SK-N-SH treated with all-trans-retinoic acid at 6 μM for 48 hours (cell line): Measurements from ENCODE around the gene FRYL.

Source experiments
- ATAC-seq: fragments of 200-7000 bp; cut with Tn5 transposase; 3 replicates; pipeline ENCODE4 v1.9.1; 2020; ENCODE audit warnings: mild to moderate bottlenecking, moderate library complexity
- ARNTL ChIP-seq: fragments of 450-650 bp; formaldehyde crosslinking; IDR thresholded peaks from 2 replicates; pipeline ENCODE4 v1.5.0; 2020; ENCODE audit warnings: low read depth, mild to moderate bottlenecking, moderate library complexity, borderline replicate concordance
- BACH2 ChIP-seq: fragments of 250-450 bp; sonication (Bioruptor Pico); IDR thresholded peaks from 2 replicates; pipeline ENCODE4 v1.9.0; 2021; ENCODE audit warnings: mild to moderate bottlenecking, borderline replicate concordance
- CREB5 ChIP-seq: fragments of 250-450 bp; sonication (Bioruptor Pico); IDR thresholded peaks from 2 replicates; pipeline ENCODE4 v1.5.1; 2020; ENCODE audit warnings: low read depth, mild to moderate bottlenecking, moderate library complexity
- CSDC2 ChIP-seq: fragments of 250-450 bp; sonication (Bioruptor Pico); IDR thresholded peaks from 2 replicates; pipeline ENCODE4 v1.5.0; 2020; ENCODE audit warnings: mild to moderate bottlenecking, moderate library complexity
- CSRNP3 ChIP-seq: fragments of 250-450 bp; sonication (Bioruptor Pico); IDR thresholded peaks from 2 replicates; pipeline ENCODE4 v1.5.1; 2021; ENCODE audit warnings: mild to moderate bottlenecking, moderate library complexity
- ESRRG ChIP-seq: fragments of 250-450 bp; sonication (Bioruptor Pico); IDR thresholded peaks from 2 replicates; pipeline ENCODE4 v1.6.1; 2021; ENCODE audit warnings: mild to moderate bottlenecking
- GLIS3 ChIP-seq: fragments of 250-450 bp; sonication (Bioruptor Pico); IDR thresholded peaks from 2 replicates; pipeline ENCODE4 v1.5.0; 2020; ENCODE audit warnings: mild to moderate bottlenecking, moderate library complexity
- ISL1 ChIP-seq: fragments of 250-450 bp; sonication (Bioruptor Pico); IDR thresholded peaks from 2 replicates; pipeline ENCODE4 v2.1.2; 2022; ENCODE audit warnings: mild to moderate bottlenecking, moderate library complexity
- OSR1 ChIP-seq: fragments of 250-450 bp; sonication (Bioruptor Pico); IDR thresholded peaks from 2 replicates; pipeline ENCODE4 v1.8.0; 2022; ENCODE audit warnings: moderate library complexity, mild to moderate bottlenecking, inconsistent platforms
- PPARA ChIP-seq: fragments of 250-450 bp; sonication (Bioruptor Pico); IDR thresholded peaks from 2 replicates; pipeline ENCODE4 v1.5.0; 2020; ENCODE audit warnings: mild to moderate bottlenecking, borderline replicate concordance
- RARB ChIP-seq: fragments of 250-450 bp; sonication (Bioruptor Pico); IDR thresholded peaks from 2 replicates; pipeline ENCODE4 v1.8.0; 2021; ENCODE audit warnings: mild to moderate bottlenecking, moderate library complexity
- SNAI2 ChIP-seq: fragments of 250-450 bp; sonication (Bioruptor Pico); IDR thresholded peaks from 2 replicates; pipeline ENCODE4 v1.5.0; 2020; ENCODE audit warnings: mild to moderate bottlenecking, moderate library complexity
- TSHZ2 ChIP-seq: fragments of 250-450 bp; sonication (Bioruptor Pico); IDR thresholded peaks from 2 replicates; pipeline ENCODE4 v1.5.0; 2020; ENCODE audit warnings: mild to moderate bottlenecking, moderate library complexity
- ZC3H10 ChIP-seq: fragments of 250-450 bp; sonication (Bioruptor Pico); IDR thresholded peaks from 2 replicates; pipeline ENCODE4 v1.5.1; 2021; ENCODE audit warnings: mild to moderate bottlenecking, moderate library complexity
- ZFP3 ChIP-seq: fragments of 250-450 bp; sonication (Bioruptor Pico); IDR thresholded peaks from 2 replicates; pipeline ENCODE4 v1.5.0; 2020; ENCODE audit warnings: mild to moderate bottlenecking, moderate library complexity
- ZFP30 ChIP-seq: fragments of 450-650 bp; formaldehyde crosslinking; IDR thresholded peaks from 2 replicates; pipeline ENCODE4 v1.5.0; 2022; ENCODE audit warnings: mild to moderate bottlenecking, moderate library complexity
- ZNF70 ChIP-seq: fragments of 450-650 bp; formaldehyde crosslinking; IDR thresholded peaks from 2 replicates; pipeline ENCODE4 v1.5.0; 2020; ENCODE audit warnings: mild to moderate bottlenecking, moderate library complexity
- TF ChIP-seq, protein P1 (sequence below): fragments of 250-450 bp; sonication (Bioruptor Pico); IDR thresholded peaks from 2 replicates; pipeline ENCODE4 v1.8.0; 2020; ENCODE audit warnings: mild to moderate bottlenecking, moderate library complexity, borderline replicate concordance
- TF ChIP-seq, protein P2 (sequence below): fragments of 250-450 bp; sonication (Bioruptor Pico); IDR thresholded peaks from 2 replicates; pipeline ENCODE4 v1.8.0; 2021; ENCODE audit warnings: low read depth, mild to moderate bottlenecking, moderate library complexity, borderline replicate concordance

The FRYL gene

DNA sequence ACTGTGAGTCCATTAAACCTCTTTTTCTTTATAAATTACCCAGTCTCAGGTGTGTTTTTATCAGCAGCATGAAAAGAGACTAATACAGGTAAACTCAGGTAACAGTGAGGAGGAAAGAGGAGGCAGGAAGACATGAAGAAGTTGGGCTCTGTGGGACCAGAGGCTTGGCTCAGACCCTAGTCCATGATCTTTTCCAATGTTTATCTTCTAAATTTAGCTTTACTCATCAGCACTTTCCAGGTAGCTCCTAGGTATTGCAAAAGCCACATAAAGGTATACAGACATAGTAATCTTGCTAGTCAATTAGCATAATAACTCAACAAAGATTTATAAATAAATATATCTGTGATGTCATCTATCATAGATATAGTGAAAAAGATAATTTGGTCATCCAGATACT, 11.2 kb upstream of the FRYL start:
- TF ChIP-seq CREB5 (CRISPR knock-in tag): no peak
- TF ChIP-seq, protein P1, sequence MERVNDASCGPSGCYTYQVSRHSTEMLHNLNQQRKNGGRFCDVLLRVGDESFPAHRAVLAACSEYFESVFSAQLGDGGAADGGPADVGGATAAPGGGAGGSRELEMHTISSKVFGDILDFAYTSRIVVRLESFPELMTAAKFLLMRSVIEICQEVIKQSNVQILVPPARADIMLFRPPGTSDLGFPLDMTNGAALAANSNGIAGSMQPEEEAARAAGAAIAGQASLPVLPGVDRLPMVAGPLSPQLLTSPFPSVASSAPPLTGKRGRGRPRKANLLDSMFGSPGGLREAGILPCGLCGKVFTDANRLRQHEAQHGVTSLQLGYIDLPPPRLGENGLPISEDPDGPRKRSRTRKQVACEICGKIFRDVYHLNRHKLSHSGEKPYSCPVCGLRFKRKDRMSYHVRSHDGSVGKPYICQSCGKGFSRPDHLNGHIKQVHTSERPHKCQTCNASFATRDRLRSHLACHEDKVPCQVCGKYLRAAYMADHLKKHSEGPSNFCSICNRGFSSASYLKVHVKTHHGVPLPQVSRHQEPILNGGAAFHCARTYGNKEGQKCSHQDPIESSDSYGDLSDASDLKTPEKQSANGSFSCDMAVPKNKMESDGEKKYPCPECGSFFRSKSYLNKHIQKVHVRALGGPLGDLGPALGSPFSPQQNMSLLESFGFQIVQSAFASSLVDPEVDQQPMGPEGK (CRISPR knock-in tag): no peak
- no peak for TF ChIP-seq CSRNP3 (CRISPR knock-in tag)
- TF ChIP-seq ZFP3 (CRISPR knock-in tag): no peak
- no peak for TF ChIP-seq ARNTL
- no peak for TF ChIP-seq ZC3H10 (CRISPR knock-in tag)
- TF ChIP-seq PPARA (CRISPR knock-in tag): no peak
- TF ChIP-seq CSDC2: no peak
- TF ChIP-seq ESRRG (CRISPR knock-in tag): no peak
- no peak for ATAC-seq

DNA sequence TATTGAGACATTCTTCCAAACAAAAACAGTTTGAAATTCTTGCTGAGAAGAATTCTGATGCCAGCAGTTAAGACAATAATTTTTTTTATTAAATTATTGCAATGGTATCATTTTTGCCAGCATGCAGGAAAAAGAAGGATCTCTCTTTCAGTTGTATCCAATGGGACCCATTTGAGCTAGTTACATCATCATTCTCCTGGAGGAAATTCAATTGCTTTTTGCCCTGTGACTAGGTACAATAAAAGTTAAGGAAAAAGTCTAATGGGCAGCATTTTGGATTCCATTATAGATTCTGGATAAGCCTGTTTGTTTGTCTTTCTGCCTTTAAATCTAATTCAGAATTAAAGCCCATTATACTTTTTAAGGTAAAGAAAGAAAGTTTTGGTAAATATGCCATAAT, 10.5 kb upstream of the FRYL start:
- no peak for ATAC-seq
- no peak for TF ChIP-seq ESRRG (CRISPR knock-in tag)

GRCh38 chr4:48787056-48787455, 7.0 kb upstream of the FRYL start:
- TF ChIP-seq, protein P1 (CRISPR knock-in tag): no peak
- no peak for TF ChIP-seq CREB5 (CRISPR knock-in tag)
- TF ChIP-seq BACH2 (CRISPR knock-in tag): no peak
- no peak for TF ChIP-seq ZFP3 (CRISPR knock-in tag)
- no peak for TF ChIP-seq ARNTL
- TF ChIP-seq OSR1 (CRISPR knock-in tag): no peak
- TF ChIP-seq GLIS3: no peak
- no peak for TF ChIP-seq ZNF70 (CRISPR knock-in tag)
- TF ChIP-seq ZFP30 (CRISPR knock-in tag): no peak
- no peak for TF ChIP-seq TSHZ2 (CRISPR knock-in tag)
- TF ChIP-seq SNAI2: no peak
- TF ChIP-seq RARB (CRISPR knock-in tag): no peak
- no peak for TF ChIP-seq CSRNP3 (CRISPR knock-in tag)
- TF ChIP-seq ISL1 (CRISPR knock-in tag): no peak
- TF ChIP-seq, protein P2, sequence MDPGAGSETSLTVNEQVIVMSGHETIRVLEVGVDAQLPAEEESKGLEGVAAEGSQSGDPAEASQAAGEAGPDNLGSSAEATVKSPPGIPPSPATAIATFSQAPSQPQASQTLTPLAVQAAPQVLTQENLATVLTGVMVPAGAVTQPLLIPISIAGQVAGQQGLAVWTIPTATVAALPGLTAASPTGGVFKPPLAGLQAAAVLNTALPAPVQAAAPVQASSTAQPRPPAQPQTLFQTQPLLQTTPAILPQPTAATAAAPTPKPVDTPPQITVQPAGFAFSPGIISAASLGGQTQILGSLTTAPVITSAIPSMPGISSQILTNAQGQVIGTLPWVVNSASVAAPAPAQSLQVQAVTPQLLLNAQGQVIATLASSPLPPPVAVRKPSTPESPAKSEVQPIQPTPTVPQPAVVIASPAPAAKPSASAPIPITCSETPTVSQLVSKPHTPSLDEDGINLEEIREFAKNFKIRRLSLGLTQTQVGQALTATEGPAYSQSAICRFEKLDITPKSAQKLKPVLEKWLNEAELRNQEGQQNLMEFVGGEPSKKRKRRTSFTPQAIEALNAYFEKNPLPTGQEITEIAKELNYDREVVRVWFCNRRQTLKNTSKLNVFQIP (CRISPR knock-in tag): no peak
- TF ChIP-seq PPARA (CRISPR knock-in tag): no peak
- no peak for TF ChIP-seq ESRRG (CRISPR knock-in tag)

More at GRCh38 chr4:48787056-48787455, 7.0 kb upstream of the FRYL start:
- ATAC-seq: no peak
